ENCODE measurements around the gene RAB3A. TPM values are rescaled to one million over a fixed set of nuclear protein-coding genes. Genes with fewer than 3 reads are reported as not detected.

Gene RAB3A
- total and polyA plus RNA-seq, 9 of the 15 experiments (the other 6 are each of a cell fraction or from before 2014, with no cell fraction given) = 0.17 to 5.1 (median 0.90) TPM; not detected in 1

GRCh38 chr19:18168673-18169381, 35.0 kb downstream of the RAB3A start (continued):
- TF ChIP-seq ATF3 (IDR thresholded peaks at IDR 0.05) (no peak), ATF3 (CRISPR knock-in tag; conservative IDR thresholded peaks at IDR 0.05) (no peak)

GRCh38 chr19:18167975-18168645, 35.7 kb downstream of the RAB3A start:
- Histone ChIP-seq H4K20me1 (replicated peaks; ENCODE audit: control insufficient read depth, insufficient read depth, low read length) (0 out of 2 replicates have a peak, but pooled peaks cover 4% of the 10 kb centered on the region), H3K4me3 (no peak overlapping the region), H3K36me3 (ENCODE audit: control insufficient read depth, insufficient read depth, low read length) (peaks cover 64% of the 10 kb centered on the region; the same call in 2 of the 3 replicates), H3K79me2 (ENCODE audit: control insufficient read depth, insufficient read depth, low read length) (no peaks in the 10 kb centered on the region), H3K9ac (ENCODE audit: insufficient read depth in 1 of 2, low read depth in 2 of 2, low read length in 2 of 2) (no peak overlapping the region), H3K9me3 (replicated peaks; ENCODE audit: control insufficient read depth, insufficient read depth, low read depth, low read length) (no peaks in the 10 kb centered on the region), H3K9me1 (ENCODE audit: control insufficient read depth, insufficient read depth, low read length) (no peaks in the 10 kb centered on the region), H2AFZ (ENCODE audit: low read depth, low read length) (no peak overlapping the region), H3K4me2 (ENCODE audit: insufficient read depth, low read length) (no peak overlapping the region), H3K27me3 (ENCODE audit: control insufficient read depth in 2 of 2, insufficient read depth in 2 of 2, low read length in 2 of 2) (no peaks in the 10 kb centered on the region), H3K4me1 (replicated peaks in 1 of 2; ENCODE audit: control insufficient read depth in 2 of 2, insufficient read depth in 2 of 2, low read length in 2 of 2) (peaks cover 4 to 13% of the 10 kb centered on the region in 2 experiments; a peak in 4 of 5 replicates), H3K27ac (ENCODE audit: extremely low read depth, low read depth, low read length) (no peak overlapping the region)
- DNase-seq (ENCODE audit: extremely low read depth in 1 of 4, low spot score in 3 of 4) (peak; percentile 67 to 84 (median 80)), ATAC-seq (peak; percentile 94), FAIRE-seq (peak; percentile 89)
- WGBS (ENCODE audit: insufficient coverage, low coverage, missing lambda C conversion rate) = 64% methylated on average over 14 of the region's 14 CpGs
- ChIA-PET POLR2A (interaction anchor here (0.6 to 1.0 kb wide), 4 partner anchors 17 to 1556 kb away, joined by 3 to 5 read pairs (median 3); no protein-coding TSS in a partner anchor), CTCF (ENCODE audit: low intra/inter-chr PET ratio) (interaction anchor here (0.6 to 2.2 kb wide), 5 partner anchors 11 to 161 kb away, joined by 3 to 13 read pairs (median 3); no protein-coding TSS in a partner anchor)
- BruUV-seq (replicated peaks) = no TSS peak
- in situ Hi-C loops (cut with MboI) (loop anchor here (10.0 kb wide), 1 partner anchor 163 kb away; the partner anchor contains the start of gene ARRDC2), intact Hi-C loops (cut with micrococcal nuclease) (loop anchor here (1.0 to 10.0 kb wide), 2 partner anchors 55 to 163 kb away; partner anchors contain the start of gene ARRDC2)
- peak; percentile 75 for TF ChIP-seq SMC3 (conservative IDR thresholded peaks at IDR 0.05; ENCODE audit: insufficient read depth, low read depth, low read length)
- TF ChIP-seq FOXJ3 (CRISPR knock-in tag; IDR thresholded peaks at IDR 0.05) = no peak
- TF ChIP-seq ZNF175 (CRISPR knock-in tag; IDR thresholded peaks at IDR 0.05; ENCODE audit: low read depth) = no peak
- 0 out of 2 replicates have a peak, but pooled peaks have one; percentile 29 for TF ChIP-seq KLF16 (IDR thresholded peaks at IDR 0.05)
- TF ChIP-seq E2F6 (IDR thresholded peaks at IDR 0.05; ENCODE audit: borderline replicate concordance in 1 of 2, extremely low read depth in 1 of 2, insufficient read depth in 1 of 2, insufficient read length in 1 of 2, low read depth in 1 of 2, low read length in 1 of 2, poor library complexity in 1 of 2, severe bottlenecking in 1 of 2) = no peak
- peak; percentile 84 to 87 (median 85) for TF ChIP-seq CTCF (IDR thresholded peaks at IDR 0.05 in 2 of 3, conservative IDR thresholded peaks at IDR 0.05 in 1 of 3; ENCODE audit: insufficient read depth in 2 of 3, low read depth in 1 of 3, low read length in 3 of 3)
- peak; percentile 41 to 71 for TF ChIP-seq RAD21 (CRISPR knock-in tag; conservative IDR thresholded peaks at IDR 0.05 in 1 of 2, IDR thresholded peaks at IDR 0.05 in 1 of 2)
